Small intestine (tissue), 16 donors: ENCODE results near the gene VASN. TPM values are rescaled to one million over a fixed set of nuclear protein-coding genes. Genes with fewer than 3 reads are reported as not detected.

ENCODE experiments used
- DNase-seq, 2 donors: peaks; one replicate each; pipeline versions ENCODE4 v3.0.0 to v3.0.0-alpha.2; 2013
- FAIRE-seq: peaks from 2 replicates; lab custom pipeline; 2012; peaks lifted over from hg19 to GRCh38; lab: Jason Lieb, UNC
- H3K27ac ChIP-seq, 3 donors: one replicate each; pipeline ENCODE4 v1.5.1; 2013; ENCODE audit warnings: low read length in 2 of 3, mild to moderate bottlenecking in 2 of 3, control low read depth in 1 of 3, inconsistent platforms in 1 of 3, low read depth in 1 of 3, moderate library complexity in 1 of 3
- H3K27me3 ChIP-seq, 3 donors: one replicate each; pipeline ENCODE4 v1.6.1; 2013; ENCODE audit warnings: low read length in 3 of 3, inconsistent platforms in 1 of 3; ENCODE audit not compliant: control insufficient read depth in 3 of 3, insufficient read depth in 3 of 3
- H3K36me3 ChIP-seq, 3 donors: one replicate each; pipeline ENCODE4 v1.6.1; 2013; ENCODE audit warnings: low read length in 3 of 3, inconsistent platforms in 1 of 3, low read depth in 1 of 3, mild to moderate bottlenecking in 1 of 3, moderate library complexity in 1 of 3; ENCODE audit not compliant: control insufficient read depth in 3 of 3, insufficient read depth in 2 of 3
- H3K4me1 ChIP-seq, 3 donors: one replicate each; pipeline ENCODE4 v1.6.1; 2013; ENCODE audit warnings: low read length in 2 of 3, inconsistent platforms in 1 of 3, low read depth in 1 of 3, mild to moderate bottlenecking in 1 of 3, moderate library complexity in 1 of 3; ENCODE audit not compliant: control insufficient read depth in 3 of 3, insufficient read depth in 2 of 3
- H3K4me3 ChIP-seq, 3 donors: one replicate each; pipeline ENCODE4 v1.5.1; 2013; ENCODE audit warnings: low read length in 3 of 3, control low read depth in 1 of 3, inconsistent platforms in 1 of 3, low read depth in 1 of 3, mild to moderate bottlenecking in 1 of 3, moderate library complexity in 1 of 3
- H3K9me3 ChIP-seq, 2 donors: one replicate each; pipeline ENCODE4 v1.6.1; 2013; ENCODE audit warnings: low read depth in 1 of 2, low read length in 1 of 2; ENCODE audit not compliant: control insufficient read depth in 2 of 2, insufficient read depth in 1 of 2
- WGBS, 3 donors: extraction: QIAGEN DNeasy Blood & Tissue Kit; methylation state at CpG; one replicate each; pipeline ENCODE4 v1.1.7; 2013; 5-methylcytosine and 5-hydroxymethylcytosine counted together
- long read RNA-seq, 10 donors: transcript quantifications; one replicate each; lab custom pipeline, GENCODE V29; 2026
- polyA plus RNA-seq, 4 donors: library from polyadenylated mRNA; stranded (reverse) in 3 of 4; unstranded in 1 of 4; fragments of 200-250 nt in 3 of 4; fragments of 120-200 nt in 1 of 4; gene quantifications; one replicate each; pipeline versions ENCODE4 v1.2.1 to v1.2.3, GENCODE V29; 2013
- donor health status: healthy with polysubstance abuse.
- donor health status: control.
- donor health status: control.
- donor health status: Bipolar disorder and iron deficiency.
- donor health status: healthy.

The VASN gene
- 10 to 100 TPM in 1 of 4 donors, 1 to 10 TPM in 1, under 1 TPM in 2; 0.45 to 11.4 (median 2.2) TPM for polyA plus RNA-seq
- long read RNA-seq, donor 1 = 0 reads
- long read RNA-seq, donor 2, partial matches to known transcripts = 0 of 1 reads
- long read RNA-seq, donor 2, other reads (novel, unspliced or antisense) = 0 of 1 reads
- long read RNA-seq, donor 3, transcript VASN-201 (2 exons, 2,806 nt) = major isoform, 6 of 6 reads
- long read RNA-seq, donor 3, partial matches to known transcripts = 0 of 6 reads
- long read RNA-seq, donor 3, other reads (novel, unspliced or antisense) = 0 of 6 reads
- long read RNA-seq, donor 4 = 0 reads
- long read RNA-seq, donor 5, partial matches to known transcripts = 0 of 2 reads
- long read RNA-seq, donor 5, other reads (novel, unspliced or antisense) = 0 of 2 reads
- long read RNA-seq, donor 6, partial matches to known transcripts = 0 of 1 reads
- long read RNA-seq, donor 6, other reads (novel, unspliced or antisense) = 0 of 1 reads
- long read RNA-seq, donor 7, transcript VASN-201 (2 exons, 2,806 nt) = major isoform, 8 of 8 reads
- long read RNA-seq, donor 7, partial matches to known transcripts = 0 of 8 reads
- long read RNA-seq, donor 7, other reads (novel, unspliced or antisense) = 0 of 8 reads
- long read RNA-seq, donor 8, partial matches to known transcripts = 0 of 3 reads
- long read RNA-seq, donor 8, other reads (novel, unspliced or antisense) = 0 of 3 reads
- long read RNA-seq, donor 9 = 0 reads
- long read RNA-seq, donor 10, transcript VASN-201 (2 exons, 2,806 nt) = major isoform, 6 of 6 reads
- long read RNA-seq, donor 10, partial matches to known transcripts = 0 of 6 reads
- long read RNA-seq, donor 10, other reads (novel, unspliced or antisense) = 0 of 6 reads

DNA sequence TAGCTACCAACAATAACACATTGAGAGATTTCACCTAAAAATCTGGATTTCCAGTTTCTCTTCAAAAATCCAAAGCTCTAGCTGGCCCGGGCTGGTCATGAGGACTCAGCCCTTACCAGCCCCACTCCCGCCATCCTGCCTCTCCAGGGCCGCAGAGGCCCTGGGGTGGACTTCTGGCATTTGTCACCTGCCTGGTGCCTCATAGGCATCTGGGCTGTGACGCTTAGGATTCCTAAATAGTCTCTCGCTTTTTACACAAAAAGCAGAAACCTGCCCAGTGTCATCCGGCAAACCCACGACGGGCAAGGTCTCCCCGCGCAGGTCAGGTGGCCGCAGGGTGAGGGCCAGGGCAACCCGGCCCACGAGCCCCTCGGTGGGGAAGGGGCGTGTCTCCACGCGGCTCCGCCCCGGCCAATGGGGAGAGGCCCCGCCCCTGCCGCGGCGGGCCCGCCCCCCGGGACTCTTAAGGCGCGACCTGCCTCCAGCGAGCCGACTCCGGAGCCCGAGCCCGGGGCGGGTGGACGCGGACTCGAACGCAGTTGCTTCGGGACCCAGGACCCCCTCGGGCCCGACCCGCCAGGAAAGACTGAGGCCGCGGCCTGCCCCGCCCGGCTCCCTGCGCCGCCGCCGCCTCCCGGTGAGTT is at the start of gene VASN:
Gene VASN (plus strand): TSS at position 492 of the 644 bp plus-strand sequence. CDS start 9,030 bp downstream, outside the sequence.
- 4 to 8% (median 6%) methylated on average over 38 to 50 of the region's 50 CpGs for WGBS, 3 donors
- peak within 1 kb of the TSS; percentile 58 to 71 (median 60) for H3K4me3 ChIP-seq
- peak; percentile 64 to 83 for DNase-seq
- H3K27ac ChIP-seq = peak within 1 kb of the TSS in 2 of 3 donors; percentile 52 to 77
- H3K9me3 ChIP-seq = no peaks in the 10 kb centered on the region
- peaks cover 4 to 40% (median 5%) of the 10 kb centered on the region in 3 donors for H3K4me1 ChIP-seq
- H3K27me3 ChIP-seq = no peaks in the 10 kb centered on the region
- H3K36me3 ChIP-seq = peaks cover 0 to 49% (median 3%) of the 10 kb centered on the region in 3 donors
- no peak for FAIRE-seq

GRCh38 chr16:4322121-4323052 is 49.3 kb upstream of the VASN start:
- Histone ChIP-seq H3K4me1 (peaks cover 0 to 62% (median 0%) of the 10 kb centered on the region in 3 donors), H3K36me3 (peaks cover 0 to 13% (median 0%) of the 10 kb centered on the region in 3 donors), H3K4me3 (no peak overlapping the region), H3K27ac (no peak overlapping the region), H3K27me3 (peaks cover 0 to 17% (median 2%) of the 10 kb centered on the region in 3 donors), H3K9me3 (no peaks in the 10 kb centered on the region)
- WGBS, 3 donors = 62 to 79% (median 70%) methylated on average over 30 of the region's 30 CpGs
- DNase-seq (no peak), FAIRE-seq (no peak)

GRCh38 chr16:4323071-4323844 is 48.4 kb upstream of the VASN start:
- no peak for FAIRE-seq
- DNase-seq = no peak
- Histone ChIP-seq H3K4me3 (no peak overlapping the region), H3K27ac (peak overlapping the region in 2 of 3 donors; percentile 61 to 63), H3K9me3 (no peaks in the 10 kb centered on the region), H3K4me1 (peaks cover 0 to 59% (median 0%) of the 10 kb centered on the region in 3 donors), H3K36me3 (peaks cover 0 to 13% (median 0%) of the 10 kb centered on the region in 3 donors), H3K27me3 (peaks cover 0 to 9% (median 0%) of the 10 kb centered on the region in 3 donors)
- 72 to 81% (median 73%) methylated on average over 18 to 21 of the region's 21 CpGs for WGBS, 3 donors

DNA sequence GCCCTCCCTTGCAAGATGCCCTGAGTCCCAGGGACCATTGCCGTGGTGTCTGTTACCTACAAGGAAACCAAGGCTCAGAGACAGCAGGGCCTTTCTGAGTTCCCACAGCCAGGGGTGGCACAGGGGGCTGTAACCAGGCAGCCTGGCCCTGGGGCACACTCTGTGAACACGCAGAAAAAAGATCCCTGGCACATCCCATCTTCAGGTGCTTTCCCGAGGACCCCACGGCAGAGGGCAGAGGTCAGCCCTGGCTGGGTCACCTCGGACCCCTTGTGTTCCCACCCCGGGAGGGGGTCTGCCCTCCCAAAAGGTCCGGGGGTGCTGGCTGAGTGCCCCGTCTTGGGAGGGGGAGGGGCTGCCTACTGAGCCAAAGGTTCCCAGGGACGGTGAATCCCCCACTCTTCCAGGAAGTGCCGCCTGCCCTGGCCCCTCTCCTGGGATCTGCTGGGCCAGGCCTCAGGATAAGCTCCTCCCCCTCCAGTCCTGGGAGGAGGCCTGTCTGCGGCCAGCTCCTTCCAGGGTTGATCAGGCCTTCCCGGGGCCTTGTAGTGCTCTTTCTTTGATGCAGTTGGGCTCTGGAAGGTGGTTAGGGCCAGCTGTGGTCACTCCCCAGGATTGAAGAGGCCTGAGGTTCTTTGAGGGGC is 47.7 kb upstream of the VASN start:
- Histone ChIP-seq H3K9me3 (no peaks in the 10 kb centered on the region), H3K4me3 (no peak overlapping the region), H3K4me1 (peaks cover 0 to 59% (median 0%) of the 10 kb centered on the region in 3 donors), H3K27me3 (peaks cover 0 to 7% (median 0%) of the 10 kb centered on the region in 3 donors), H3K27ac (peak overlapping the region in 2 of 3 donors; percentile 61 to 63), H3K36me3 (peaks cover 0 to 13% (median 0%) of the 10 kb centered on the region in 3 donors)
- WGBS, 3 donors = 24 to 35% (median 34%) methylated on average over 9 to 12 of the region's 12 CpGs
- FAIRE-seq (no peak), DNase-seq (peak in 1 of 2 donors; percentile 79)

- no peak for DNase-seq
- no peak for FAIRE-seq
- no peaks in the 10 kb centered on the region for H3K27me3 ChIP-seq
- H3K9me3 ChIP-seq = no peaks in the 10 kb centered on the region
- peak overlapping the region in 2 of 3 donors; percentile 61 to 63 for H3K27ac ChIP-seq
- peaks cover 0 to 55% (median 0%) of the 10 kb centered on the region in 3 donors for H3K4me1 ChIP-seq
- WGBS, 3 donors = 73 to 84% (median 82%) methylated on average over 22 of the region's 22 CpGs
- peaks cover 0 to 13% (median 0%) of the 10 kb centered on the region in 3 donors for H3K36me3 ChIP-seq
- H3K4me3 ChIP-seq = no peak overlapping the region
Measured at GRCh38 chr16:4324492-4325252, 47.0 kb upstream of the VASN start.

DNA sequence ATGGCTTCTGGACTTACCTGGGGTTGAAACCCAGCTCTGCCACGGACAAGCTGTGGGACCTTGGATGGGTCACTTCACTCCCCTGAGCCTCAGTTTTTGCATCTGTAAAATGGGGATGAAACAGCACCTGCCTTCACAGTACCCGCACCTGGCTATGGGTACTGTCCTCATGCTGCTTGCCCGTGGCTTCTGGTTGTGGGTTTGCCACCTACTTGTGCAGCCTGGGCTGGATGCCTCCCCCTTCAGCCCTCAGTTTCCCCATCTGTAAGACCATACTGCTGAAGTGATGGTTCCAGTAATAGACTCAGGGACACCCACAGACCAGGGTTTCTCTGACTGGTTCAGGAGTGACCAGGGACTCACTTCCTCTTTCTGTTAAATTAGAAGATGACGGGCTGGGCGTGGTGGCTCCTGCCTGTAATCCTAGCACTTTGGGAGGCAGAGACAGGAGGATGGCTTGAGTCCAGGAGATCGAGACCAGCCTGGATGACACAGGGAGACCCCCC is 46.3 kb upstream of the VASN start:
- Histone ChIP-seq H3K36me3 (peaks cover 0 to 13% (median 0%) of the 10 kb centered on the region in 3 donors), H3K4me1 (peaks cover 0 to 48% (median 0%) of the 10 kb centered on the region in 3 donors), H3K27ac (peak overlapping the region in 1 of 3 donors; percentile 32), H3K27me3 (no peaks in the 10 kb centered on the region), H3K4me3 (no peak overlapping the region), H3K9me3 (no peaks in the 10 kb centered on the region)
- DNase-seq = no peak
- no peak for FAIRE-seq
- 77 to 83% (median 83%) methylated on average over 6 of the region's 6 CpGs for WGBS, 3 donors
